GM19397 (cell line): ENCODE data around the gene DYNLT1.

Source experiments
- ATAC-seq: cut with Tn5 transposase; IDR thresholded peaks from one replicate; pipeline ENCODE4 v1.9.1; 2021; ENCODE audit warnings: mild to moderate bottlenecking, moderate library complexity; ENCODE audit not compliant: unreplicated experiment

Gene DYNLT1

GRCh38 chr6:158604048-158604406 lies 40.5 kb downstream of the DYNLT1 start:
- ATAC-seq = no peak

GRCh38 chr6:158603261-158604047 lies 41.1 kb downstream of the DYNLT1 start:
- no peak for ATAC-seq

GRCh38 chr6:158599635-158600034 lies 44.9 kb downstream of the DYNLT1 start:
- no peak for ATAC-seq

- ATAC-seq = no peak
Observed at GRCh38 chr6:158597565-158597964, 47.0 kb downstream of the DYNLT1 start.

- ATAC-seq = no peak
Observed at GRCh38 chr6:158596861-158597260, 47.7 kb downstream of the DYNLT1 start.

GRCh38 chr6:158595223-158595622 lies 49.3 kb downstream of the DYNLT1 start:
- no peak for ATAC-seq

GRCh38 chr6:158593670-158594069 lies 50.9 kb downstream of the DYNLT1 start:
- ATAC-seq = no peak

GRCh38 chr6:158591810-158592209 lies 52.7 kb downstream of the DYNLT1 start:
- no peak for ATAC-seq

GRCh38 chr6:158591134-158591809 lies 53.3 kb downstream of the DYNLT1 start:
- no peak for ATAC-seq

GRCh38 chr6:158589366-158589765 lies 55.2 kb downstream of the DYNLT1 start:
- ATAC-seq = no peak

- ATAC-seq = no peak
Observed at GRCh38 chr6:158586652-158587051, 57.9 kb downstream of the DYNLT1 start.
